Upper lobe of left lung (tissue), 4 donors: ENCODE data around the gene KLHL4.

Experiments used
- POLR2AphosphoS5 ChIP-seq, 2 donors: sonication (generic); formaldehyde crosslinking; IDR thresholded peaks; one replicate each; pipeline ENCODE4 v1.5.1; 2017; ENCODE audit warnings: antibody characterized with exemption in 2 of 2
- TF ChIP-seq, protein P1 (sequence below), 6 experiments: fragments of 450-650 bp in 4 of 6; fragments of 200-600 bp in 2 of 6; sonication (generic) in 2 of 6; IDR thresholded peaks; one replicate each; pipeline ENCODE4 v1.5.1; 2016 to 2019; ENCODE audit warnings: antibody characterized with exemption in 6 of 6

DNA sequence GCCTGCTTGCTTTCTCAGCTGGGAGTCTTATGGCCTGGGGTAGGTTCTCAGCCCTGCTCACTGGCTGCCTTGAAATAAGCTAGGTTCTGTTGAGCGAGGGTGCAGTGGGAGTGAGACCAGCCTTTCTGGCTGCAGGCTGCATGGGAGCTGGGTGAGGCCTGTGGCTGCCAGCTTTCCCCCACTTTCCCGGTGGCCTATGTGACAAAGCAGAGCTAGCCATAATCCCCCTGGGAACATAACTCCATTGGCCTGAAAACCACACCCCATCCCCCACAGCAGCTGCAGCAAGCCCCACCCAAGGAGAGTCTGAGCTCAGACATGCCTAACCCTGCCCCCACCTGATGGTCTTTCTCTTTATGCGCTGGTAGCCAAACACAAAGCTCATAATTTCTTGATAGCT is 118.9 kb downstream of the KLHL4 start:
- TF ChIP-seq, protein P1, sequence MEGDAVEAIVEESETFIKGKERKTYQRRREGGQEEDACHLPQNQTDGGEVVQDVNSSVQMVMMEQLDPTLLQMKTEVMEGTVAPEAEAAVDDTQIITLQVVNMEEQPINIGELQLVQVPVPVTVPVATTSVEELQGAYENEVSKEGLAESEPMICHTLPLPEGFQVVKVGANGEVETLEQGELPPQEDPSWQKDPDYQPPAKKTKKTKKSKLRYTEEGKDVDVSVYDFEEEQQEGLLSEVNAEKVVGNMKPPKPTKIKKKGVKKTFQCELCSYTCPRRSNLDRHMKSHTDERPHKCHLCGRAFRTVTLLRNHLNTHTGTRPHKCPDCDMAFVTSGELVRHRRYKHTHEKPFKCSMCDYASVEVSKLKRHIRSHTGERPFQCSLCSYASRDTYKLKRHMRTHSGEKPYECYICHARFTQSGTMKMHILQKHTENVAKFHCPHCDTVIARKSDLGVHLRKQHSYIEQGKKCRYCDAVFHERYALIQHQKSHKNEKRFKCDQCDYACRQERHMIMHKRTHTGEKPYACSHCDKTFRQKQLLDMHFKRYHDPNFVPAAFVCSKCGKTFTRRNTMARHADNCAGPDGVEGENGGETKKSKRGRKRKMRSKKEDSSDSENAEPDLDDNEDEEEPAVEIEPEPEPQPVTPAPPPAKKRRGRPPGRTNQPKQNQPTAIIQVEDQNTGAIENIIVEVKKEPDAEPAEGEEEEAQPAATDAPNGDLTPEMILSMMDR (IDR thresholded peaks at IDR 0.05) = no peak
- no peak for TF ChIP-seq POLR2AphosphoS5 (IDR thresholded peaks at IDR 0.05)
